GM21390 (cell line): ENCODE data around the gene TMEM243.

ENCODE experiments used
- ATAC-seq: cut with Tn5 transposase; IDR thresholded peaks from one replicate; pipeline ENCODE4 v1.9.1; 2021; ENCODE audit not compliant: unreplicated experiment

The TMEM243 gene

DNA sequence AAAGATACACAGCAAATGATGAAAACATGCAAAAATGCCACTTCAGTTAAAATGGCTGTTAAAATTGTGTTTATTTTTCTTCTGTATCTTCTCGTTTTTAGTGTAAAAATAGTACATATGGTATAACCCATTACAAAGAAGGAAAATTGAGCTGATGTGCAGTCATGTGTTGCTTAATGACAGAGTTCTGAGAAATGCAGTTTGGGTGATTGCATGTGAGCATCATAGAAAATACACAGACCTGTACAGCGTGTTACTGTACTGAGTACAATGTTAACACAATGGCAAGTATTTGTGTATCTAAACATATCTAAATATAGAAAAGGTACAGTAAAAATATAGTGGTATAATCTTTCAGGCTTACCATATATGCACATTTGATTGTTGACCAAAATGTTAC is 60.0 kb downstream of the TMEM243 start:
- ATAC-seq = no peak

- ATAC-seq = no peak
Measured at GRCh38 chr7:87156709-87157108, 62.8 kb downstream of the TMEM243 start.

DNA sequence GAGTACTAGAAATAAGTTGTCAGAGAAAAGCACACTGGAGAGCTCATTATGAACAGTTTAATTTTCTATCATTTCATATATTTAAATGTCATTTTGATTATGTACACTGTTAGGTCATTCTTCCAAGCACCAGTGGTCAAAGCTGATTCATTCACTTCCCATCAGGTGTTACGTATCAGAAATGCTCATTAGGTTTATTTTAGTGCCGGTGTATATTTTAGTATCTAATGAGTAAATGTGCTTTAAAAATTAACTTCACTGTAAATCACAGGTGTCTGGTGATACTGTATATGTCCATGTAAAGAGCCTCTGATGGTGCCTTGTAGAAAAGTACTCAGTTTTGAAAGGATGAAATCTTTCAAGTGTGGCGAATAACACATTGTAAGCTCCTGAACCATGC is 63.7 kb downstream of the TMEM243 start:
- ATAC-seq = no peak

- no peak for ATAC-seq
Measured at GRCh38 chr7:87154569-87154968, 65.0 kb downstream of the TMEM243 start.

DNA sequence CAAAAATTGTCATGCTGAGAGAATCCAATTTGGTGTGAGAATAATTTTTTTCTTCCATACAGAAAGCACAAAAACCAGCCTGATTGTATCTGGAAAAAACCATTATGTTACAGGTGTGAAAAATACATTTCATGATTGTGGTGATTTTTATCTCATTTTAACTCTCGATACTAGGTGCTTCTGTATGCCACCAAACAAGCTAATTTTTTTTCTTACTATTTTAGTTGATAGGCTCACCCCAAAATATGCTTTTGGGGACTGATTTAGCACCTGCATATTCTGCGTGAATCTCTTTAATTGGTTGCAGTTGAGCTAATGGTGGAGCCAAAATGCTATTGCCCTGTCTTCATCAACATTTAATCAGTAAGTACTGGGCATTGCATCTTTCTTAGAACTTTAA is 65.4 kb downstream of the TMEM243 start:
- ATAC-seq = no peak

- ATAC-seq = peak; percentile 13
Measured at GRCh38 chr7:87152897-87153641, 66.5 kb downstream of the TMEM243 start.

DNA sequence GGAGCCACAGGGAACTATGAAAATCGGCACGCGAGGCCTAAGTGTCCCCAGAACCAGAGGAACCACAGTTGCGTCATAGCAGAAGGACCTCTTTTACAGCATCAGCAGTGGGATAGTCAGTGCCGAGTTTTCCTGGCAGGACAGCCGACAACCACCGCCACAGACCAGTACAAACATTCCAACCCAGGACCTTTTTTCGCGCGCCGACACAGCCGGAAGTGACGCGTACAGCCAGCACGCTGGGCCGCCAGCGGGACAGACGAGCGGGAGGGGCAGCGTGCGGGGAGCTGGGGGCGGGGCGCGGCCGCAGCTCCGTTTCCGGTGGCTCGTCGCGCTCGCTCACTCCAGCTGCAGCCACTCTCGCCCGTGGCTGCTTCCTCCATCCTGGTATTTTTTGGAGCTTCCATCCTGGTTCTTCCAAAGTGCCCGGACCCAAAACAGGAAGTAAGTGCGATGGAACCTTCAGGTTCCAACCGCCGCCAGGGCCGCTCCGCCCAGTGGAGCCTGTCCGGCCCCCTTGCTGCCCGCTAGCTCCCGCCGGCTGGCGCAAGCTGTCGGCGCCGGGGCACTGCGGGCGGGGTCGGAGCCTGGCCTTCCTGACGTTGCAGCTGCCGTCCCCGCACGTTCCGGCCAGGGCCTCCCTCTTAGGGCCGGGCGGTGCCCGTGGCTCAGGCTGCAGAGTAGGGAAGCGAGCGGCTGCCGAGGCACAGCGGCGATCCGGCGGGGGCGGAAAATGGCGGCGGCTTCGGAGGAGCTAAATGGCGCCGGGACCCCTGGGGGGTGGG is 67.2 kb downstream of the TMEM243 start, which contains the start of gene DMTF1:
DMTF1 (plus strand) TSS at position 342 of the 785 bp plus-strand sequence. CDS start 12,489 bp downstream, outside the sequence.
- ATAC-seq = peak; percentile 78

DNA sequence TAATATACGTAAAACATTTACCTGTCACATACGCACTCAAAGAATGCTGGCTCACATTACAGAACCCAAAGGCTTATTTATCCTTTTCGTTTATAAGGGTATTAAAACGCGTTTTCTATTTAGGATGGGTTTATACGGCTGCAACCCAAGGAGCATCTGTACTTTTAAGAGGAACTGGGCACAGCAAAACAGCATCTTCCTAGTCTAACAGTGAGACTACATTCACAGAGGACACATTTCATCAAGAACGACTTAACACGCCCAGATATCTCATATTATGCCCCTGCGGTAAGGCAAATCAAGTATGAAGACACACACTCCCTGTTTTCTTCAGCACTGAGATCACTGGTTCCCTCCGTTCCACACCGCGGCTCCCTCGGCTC is 67.8 kb downstream of the TMEM243 start:
- peak; percentile 35 for ATAC-seq

GRCh38 chr7:87151002-87151728 is 68.4 kb downstream of the TMEM243 start:
- no peak for ATAC-seq

DNA sequence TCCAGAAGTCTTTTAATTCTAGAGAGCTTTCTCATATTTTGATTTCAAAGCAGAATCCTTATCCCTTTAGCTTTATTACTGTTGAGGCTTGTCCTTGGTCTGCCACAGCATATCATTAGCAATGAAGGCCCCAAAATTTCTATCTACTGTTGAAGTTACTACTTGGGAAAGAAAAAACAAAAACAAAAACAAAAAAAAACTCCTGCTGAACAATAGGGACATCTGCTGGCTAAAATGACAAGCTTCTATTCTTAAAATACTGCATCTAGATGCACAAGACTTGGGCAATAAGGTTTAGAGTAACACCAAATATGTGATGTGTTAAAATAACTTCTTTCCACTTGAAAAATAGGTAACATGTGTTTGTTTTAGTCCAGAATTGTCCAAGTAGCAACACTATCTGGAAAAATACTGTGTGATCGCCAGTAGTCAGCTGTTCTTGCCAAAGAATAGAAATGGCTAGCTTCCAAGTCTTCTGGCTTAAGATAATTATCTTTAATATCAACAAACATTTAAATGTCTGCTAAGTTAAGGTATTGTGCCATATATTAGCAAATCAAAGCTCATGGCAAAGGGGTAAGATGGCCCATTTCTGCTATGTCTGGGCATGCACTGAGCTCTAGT is 71.1 kb downstream of the TMEM243 start:
- ATAC-seq = no peak

- no peak for ATAC-seq
Measured at GRCh38 chr7:87147500-87147899, 72.0 kb downstream of the TMEM243 start.

GRCh38 chr7:87146740-87147386 is 72.7 kb downstream of the TMEM243 start:
- ATAC-seq = no peak
